GM12865 (cell line): ENCODE measurements around the gene BAG3.

Experiments
- DNase-seq: peaks from one replicate; pipeline ENCODE4 v3.0.0; 2010; ENCODE audit warnings: low read depth
- H3K4me3 ChIP-seq: 2 replicates; pipeline ENCODE4 v1.5.1; 2011; ENCODE audit warnings: mild to moderate bottlenecking, low read depth, low read length, control low read depth
- CTCF ChIP-seq: IDR thresholded peaks from 2 replicates; pipeline ENCODE4 v1.5.1; 2011; ENCODE audit warnings: low read length, control low read depth, low read depth, inconsistent platforms; ENCODE audit not compliant: insufficient read depth; ENCODE audit errors: missing control alignments

BAG3 gene

GRCh38 chr10:119691726-119692125 lies 40.5 kb downstream of the BAG3 start:
- DNase-seq: no peak
- no peak overlapping the region for H3K4me3 ChIP-seq
- TF ChIP-seq CTCF: no peak

- H3K4me3 ChIP-seq: no peak overlapping the region
- DNase-seq: peak; percentile 85
- TF ChIP-seq CTCF: no peak
These were observed 42.2 kb downstream of the BAG3 start for GRCh38 chr10:119693262-119693957.

GRCh38 chr10:119694608-119695007 lies 43.4 kb downstream of the BAG3 start:
- no peak for DNase-seq
- no peak overlapping the region for H3K4me3 ChIP-seq
- TF ChIP-seq CTCF: no peak

- H3K4me3 ChIP-seq: no peak overlapping the region
- DNase-seq: peak; percentile 54
- TF ChIP-seq CTCF: no peak
These were observed 49.3 kb downstream of the BAG3 start for GRCh38 chr10:119700321-119700954.

GRCh38 chr10:119701861-119702260 lies 50.7 kb downstream of the BAG3 start:
- DNase-seq: no peak
- no peak overlapping the region for H3K4me3 ChIP-seq
- no peak for TF ChIP-seq CTCF

GRCh38 chr10:119702583-119702982 lies 51.4 kb downstream of the BAG3 start:
- DNase-seq: no peak
- no peak for TF ChIP-seq CTCF
- H3K4me3 ChIP-seq: no peak overlapping the region
